Measurements from ENCODE around the gene HES7.

- TF ChIP-seq YY1 (IDR thresholded peaks at IDR 0.05) (no peak), ZBTB33 (IDR thresholded peaks at IDR 0.05) (no peak), SP1 (IDR thresholded peaks at IDR 0.05) (no peak), CTCF (IDR thresholded peaks at IDR 0.05; ENCODE audit: low read depth, low read length, missing input control) (no peak), TAF1 (conservative IDR thresholded peaks at IDR 0.05) (no peak), FOXA1 (IDR thresholded peaks at IDR 0.05) (no peak), JUND (IDR thresholded peaks at IDR 0.05) (no peak), REST (IDR thresholded peaks at IDR 0.05) (no peak), GABPA (IDR thresholded peaks at IDR 0.05 in 1 of 2, conservative IDR thresholded peaks at IDR 0.05 in 1 of 2) (no peak), HNF4G (IDR thresholded peaks at IDR 0.05) (no peak), RXRA (IDR thresholded peaks at IDR 0.05) (no peak), HNF4A (conservative IDR thresholded peaks at IDR 0.05) (no peak), MAX (IDR thresholded peaks at IDR 0.05) (no peak), RAD21 (IDR thresholded peaks at IDR 0.05) (no peak)
These were observed 43.6 kb downstream of the HES7 start for GRCh38 chr17:8080208-8080798.
